SU-DHL-6 (cell line): ENCODE measurements around the gene RNPC3.

Experiments used
- CTCF ChIP-seq: fragments of 200-600 bp; sonication (generic); IDR thresholded peaks from one replicate; pipeline ENCODE4 v1.5.1; 2017; ENCODE audit warnings: antibody characterized with exemption, mild to moderate bottlenecking, low read length, moderate library complexity; ENCODE audit not compliant: insufficient read depth, poor library complexity, severe bottlenecking
- EZH2phosphoT487 ChIP-seq: fragments of 200-600 bp; sonication (generic), shearing (Covaris generic); conservative IDR thresholded peaks from 2 replicates; pipeline ENCODE4 v1.6.1; 2018; ENCODE audit warnings: mild to moderate bottlenecking, antibody characterized with exemption, low read length, moderate library complexity, mixed read lengths

DNA sequence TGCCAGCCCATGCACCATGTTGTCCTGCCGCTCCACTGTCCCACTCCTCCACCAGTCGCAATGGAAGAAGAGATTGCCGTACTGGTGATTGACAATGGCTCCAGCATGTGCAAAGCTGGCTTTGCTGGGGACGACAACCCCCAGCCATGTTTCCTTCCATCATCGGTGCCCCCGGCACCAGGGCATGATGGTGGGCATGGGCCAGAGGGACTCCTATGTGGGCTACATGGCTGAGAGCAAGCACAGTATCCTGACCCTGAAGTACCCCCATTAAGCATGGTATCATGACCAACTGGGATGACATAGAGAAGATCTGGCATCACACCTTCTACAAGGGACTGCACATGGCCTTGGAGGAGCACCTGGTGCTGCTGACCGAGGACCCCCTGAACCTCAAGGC, 44.0 kb downstream of the RNPC3 start:
- no peak for TF ChIP-seq CTCF
- TF ChIP-seq EZH2phosphoT487 = no peak
